BE2C (cell line): Measurements from ENCODE around the gene MAP3K20.

Experiments
- DNase-seq: peaks from one replicate; pipeline ENCODE4 v3.0.0-alpha.2; 2020
- H3K27me3 ChIP-seq: fragments of 250-450 bp; sonication (Bioruptor Pico); 2 replicates; pipeline ENCODE4 v1.5.1; 2020; ENCODE audit warnings: mild to moderate bottlenecking
- H3K36me3 ChIP-seq: fragments of 250-450 bp; sonication (Bioruptor Pico); 2 replicates; pipeline ENCODE4 v1.5.1; 2020; ENCODE audit warnings: mild to moderate bottlenecking
- H3K4me1 ChIP-seq: fragments of 250-450 bp; sonication (Bioruptor Pico); 2 replicates; pipeline ENCODE4 v1.5.1; 2020
- H3K4me3 ChIP-seq: 2 replicates; pipeline ENCODE4 v1.5.1; 2011; ENCODE audit warnings: low read depth, low read length
- H3K9me3 ChIP-seq: fragments of 250-450 bp; sonication (Bioruptor Pico); 2 replicates; pipeline ENCODE4 v1.5.1; 2020
- TF ChIP-seq, protein P1 (sequence below): IDR thresholded peaks from 2 replicates; pipeline ENCODE4 v1.5.1; 2012; ENCODE audit warnings: mild to moderate bottlenecking, low read depth, low read length

MAP3K20 gene

DNA sequence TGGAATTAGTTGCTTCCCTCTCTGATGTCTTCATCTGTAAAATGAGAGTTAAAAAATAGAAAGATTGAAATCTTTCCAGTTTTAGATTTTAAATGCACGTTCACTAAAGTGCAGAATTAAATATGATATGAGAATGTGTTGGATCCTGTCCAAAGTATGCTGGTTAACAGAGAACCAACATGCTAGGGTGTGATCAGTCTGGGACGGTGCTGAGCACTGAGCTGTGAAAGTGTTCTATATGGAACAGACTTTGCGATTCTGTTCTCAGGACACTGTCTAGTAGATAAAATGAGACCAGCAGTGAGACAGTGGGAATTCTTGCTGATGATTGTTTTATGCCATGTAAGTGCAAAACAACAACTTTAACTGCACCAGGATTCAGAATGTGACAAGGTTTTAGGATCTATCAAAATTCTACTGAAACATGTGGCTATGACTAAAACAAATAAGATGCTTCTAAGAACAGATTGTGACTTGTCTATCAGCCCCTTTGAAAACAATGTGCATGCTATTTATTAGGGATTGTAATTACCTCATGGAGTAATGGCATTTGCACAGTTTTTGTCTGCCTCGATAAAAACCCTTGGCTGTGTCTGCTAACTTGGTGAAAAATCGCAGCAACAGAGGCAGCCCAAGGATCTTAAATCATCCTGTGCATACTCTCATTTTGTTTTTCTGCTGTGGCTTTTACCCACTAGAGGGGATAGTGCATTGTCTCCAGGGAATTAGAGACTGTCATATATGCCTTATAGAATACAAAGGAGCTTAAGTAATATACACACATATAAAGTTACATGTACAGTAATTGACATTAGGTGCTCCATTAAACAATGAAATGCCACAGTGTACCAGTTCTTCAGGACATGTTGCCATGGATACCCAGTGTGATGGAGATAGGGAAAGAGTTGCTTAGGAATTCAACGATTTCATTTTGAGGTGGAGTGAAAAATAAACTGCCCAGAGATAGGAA is 55.1 kb downstream of the MAP3K20 start:
- H3K4me1 ChIP-seq = no peaks in the 10 kb centered on the region
- no peak overlapping the region for H3K4me3 ChIP-seq
- H3K27me3 ChIP-seq = no peaks in the 10 kb centered on the region
- no peaks in the 10 kb centered on the region for H3K9me3 ChIP-seq
- no peaks in the 10 kb centered on the region for H3K36me3 ChIP-seq
- no peak for DNase-seq
- TF ChIP-seq, protein P1, sequence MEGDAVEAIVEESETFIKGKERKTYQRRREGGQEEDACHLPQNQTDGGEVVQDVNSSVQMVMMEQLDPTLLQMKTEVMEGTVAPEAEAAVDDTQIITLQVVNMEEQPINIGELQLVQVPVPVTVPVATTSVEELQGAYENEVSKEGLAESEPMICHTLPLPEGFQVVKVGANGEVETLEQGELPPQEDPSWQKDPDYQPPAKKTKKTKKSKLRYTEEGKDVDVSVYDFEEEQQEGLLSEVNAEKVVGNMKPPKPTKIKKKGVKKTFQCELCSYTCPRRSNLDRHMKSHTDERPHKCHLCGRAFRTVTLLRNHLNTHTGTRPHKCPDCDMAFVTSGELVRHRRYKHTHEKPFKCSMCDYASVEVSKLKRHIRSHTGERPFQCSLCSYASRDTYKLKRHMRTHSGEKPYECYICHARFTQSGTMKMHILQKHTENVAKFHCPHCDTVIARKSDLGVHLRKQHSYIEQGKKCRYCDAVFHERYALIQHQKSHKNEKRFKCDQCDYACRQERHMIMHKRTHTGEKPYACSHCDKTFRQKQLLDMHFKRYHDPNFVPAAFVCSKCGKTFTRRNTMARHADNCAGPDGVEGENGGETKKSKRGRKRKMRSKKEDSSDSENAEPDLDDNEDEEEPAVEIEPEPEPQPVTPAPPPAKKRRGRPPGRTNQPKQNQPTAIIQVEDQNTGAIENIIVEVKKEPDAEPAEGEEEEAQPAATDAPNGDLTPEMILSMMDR = no peak

DNA sequence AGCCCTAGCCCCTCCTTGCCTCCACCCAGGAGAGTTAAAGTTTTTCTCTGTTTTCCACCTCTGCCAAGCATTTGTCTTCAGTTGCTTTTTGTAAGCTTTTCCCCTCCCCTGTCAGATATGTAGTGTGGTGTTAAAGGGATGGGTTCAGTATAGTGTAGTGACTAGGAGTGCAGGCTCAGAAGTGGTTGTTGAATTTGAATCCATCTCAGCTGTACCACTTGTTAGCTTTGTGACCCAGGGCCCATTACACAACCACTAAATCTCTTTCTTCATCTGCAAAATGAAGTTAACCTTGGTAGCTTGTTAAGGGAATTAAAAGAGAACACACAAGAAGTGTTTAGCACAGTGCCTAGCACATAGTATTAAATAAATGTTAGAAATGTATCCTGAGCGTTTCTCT is 56.9 kb downstream of the MAP3K20 start:
- Histone ChIP-seq H3K36me3 (no peaks in the 10 kb centered on the region), H3K4me1 (no peaks in the 10 kb centered on the region), H3K9me3 (no peaks in the 10 kb centered on the region), H3K27me3 (no peaks in the 10 kb centered on the region), H3K4me3 (no peak overlapping the region)
- TF ChIP-seq, protein P1 = no peak
- DNase-seq = no peak

DNA sequence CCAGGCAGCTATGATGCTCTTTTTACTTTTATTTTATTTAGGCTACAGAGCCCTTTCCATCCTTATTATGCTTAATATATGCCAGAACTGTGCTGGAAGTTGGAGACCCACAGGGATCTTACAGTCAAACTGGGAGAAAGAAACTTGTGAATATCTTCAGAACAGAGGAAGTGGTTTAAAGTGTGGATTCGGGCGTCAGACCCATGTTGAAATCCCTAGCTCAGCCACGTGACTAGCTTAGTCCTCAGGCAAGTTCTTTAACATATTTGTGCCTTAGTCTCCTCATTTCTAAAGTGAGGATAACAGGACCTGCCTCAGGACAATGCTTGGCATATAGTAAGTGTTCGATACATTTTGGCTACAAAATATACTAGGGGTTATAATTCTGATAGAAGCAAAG is 59.1 kb downstream of the MAP3K20 start:
- H3K36me3 ChIP-seq = no peaks in the 10 kb centered on the region
- no peak overlapping the region for H3K4me3 ChIP-seq
- TF ChIP-seq, protein P1 = no peak
- H3K9me3 ChIP-seq = no peaks in the 10 kb centered on the region
- H3K27me3 ChIP-seq = no peaks in the 10 kb centered on the region
- H3K4me1 ChIP-seq = no peaks in the 10 kb centered on the region
- no peak for DNase-seq

DNA sequence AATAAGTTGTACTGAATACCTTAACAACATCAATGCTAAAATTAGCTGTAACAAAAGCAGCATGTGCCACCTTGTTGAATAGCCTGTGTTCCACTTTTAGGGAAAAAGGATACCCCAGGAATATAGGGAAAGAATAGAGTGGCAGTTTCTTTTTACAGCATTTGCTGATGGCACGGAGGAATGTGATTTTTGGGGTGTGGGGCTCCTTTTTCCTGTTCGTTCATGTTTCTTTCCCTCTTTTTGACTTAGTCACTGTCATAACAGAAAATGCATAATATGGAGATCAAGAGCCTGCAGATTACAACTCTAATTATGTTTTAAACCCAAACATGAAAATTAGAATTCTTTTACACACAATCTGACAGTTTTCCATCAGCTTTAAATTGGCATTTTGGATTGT is 60.4 kb downstream of the MAP3K20 start:
- Histone ChIP-seq H3K4me3 (no peak overlapping the region), H3K27me3 (no peaks in the 10 kb centered on the region), H3K9me3 (no peaks in the 10 kb centered on the region), H3K4me1 (no peaks in the 10 kb centered on the region), H3K36me3 (no peaks in the 10 kb centered on the region)
- TF ChIP-seq, protein P1 = no peak
- no peak for DNase-seq

DNA sequence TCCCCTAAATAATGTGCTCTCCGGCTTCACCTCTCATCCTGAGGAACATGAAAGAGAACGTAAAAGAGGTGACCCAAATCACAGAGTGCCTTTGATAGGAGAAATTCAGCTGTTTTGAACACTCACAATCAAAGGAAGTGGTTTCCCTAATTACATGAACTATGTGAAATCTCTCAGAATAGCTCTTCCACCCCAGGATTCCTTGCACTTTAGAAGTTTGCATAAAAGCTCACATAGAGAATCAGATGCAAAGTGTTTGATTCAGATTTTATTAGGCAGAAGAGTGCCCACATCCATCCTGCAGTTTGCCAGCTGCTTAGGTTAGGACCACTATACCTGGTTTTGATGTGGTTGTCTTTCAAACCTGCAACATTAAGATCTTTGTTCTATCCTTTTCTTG is 61.0 kb downstream of the MAP3K20 start:
- no peaks in the 10 kb centered on the region for H3K4me1 ChIP-seq
- no peaks in the 10 kb centered on the region for H3K9me3 ChIP-seq
- no peaks in the 10 kb centered on the region for H3K36me3 ChIP-seq
- TF ChIP-seq, protein P1 = no peak
- DNase-seq = no peak
- H3K4me3 ChIP-seq = no peak overlapping the region
- no peaks in the 10 kb centered on the region for H3K27me3 ChIP-seq

DNA sequence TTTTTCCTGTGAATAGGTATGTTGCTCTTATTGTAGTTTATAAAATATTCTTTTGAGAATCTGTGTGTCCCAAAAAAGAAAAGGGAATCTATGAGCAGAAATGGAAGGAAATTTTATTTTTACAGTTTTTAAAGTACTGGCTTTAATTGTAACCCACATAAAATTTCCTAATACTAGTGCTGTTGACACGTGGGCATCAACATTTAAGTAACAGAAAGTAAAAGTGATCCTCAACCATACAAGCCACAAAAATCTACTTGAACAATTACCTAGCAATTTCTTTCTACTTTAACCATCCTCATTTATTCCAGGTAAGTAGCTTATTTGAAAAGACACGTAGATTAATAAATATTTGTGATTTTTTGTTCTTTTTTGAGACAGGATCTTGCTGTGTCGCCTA is 62.0 kb downstream of the MAP3K20 start:
- H3K9me3 ChIP-seq = no peaks in the 10 kb centered on the region
- no peaks in the 10 kb centered on the region for H3K4me1 ChIP-seq
- H3K4me3 ChIP-seq = no peak overlapping the region
- TF ChIP-seq, protein P1 = no peak
- no peaks in the 10 kb centered on the region for H3K27me3 ChIP-seq
- no peaks in the 10 kb centered on the region for H3K36me3 ChIP-seq
- no peak for DNase-seq
